Embryonic facial prominence (tissue), 1 donor: ENCODE data around the gene FRMD7.
"Not testable (repeated sequence)": the region's sequence is repeated elsewhere in the genome, so short reads cannot be mapped to it uniquely, and the experiment has no call there.

Experiments used
- DNase-seq: peaks from one replicate; pipeline ENCODE4 v3.0.0-alpha.2; 2016; ENCODE audit errors: extremely low spot score

The FRMD7 gene

GRCh38 chrX:132127743-132128142 is at the start of gene FRMD7:
TSS of gene FRMD7 (minus strand) at chrX:132128020. CDS start at chrX:132127844, 176 bp downstream.
- DNase-seq = no peak

- no peak for DNase-seq
These were observed 45.8 kb upstream of the FRMD7 start for GRCh38 chrX:132173647-132174046.

- DNase-seq = no peak
These were observed 44.1 kb upstream of the FRMD7 start for GRCh38 chrX:132171881-132172280.

- DNase-seq = no peak
These were observed 43.7 kb upstream of the FRMD7 start for GRCh38 chrX:132171478-132171877.

- no peak for DNase-seq
These were observed 41.7 kb upstream of the FRMD7 start for GRCh38 chrX:132169554-132169953.

- DNase-seq = no peak
These were observed 37.8 kb upstream of the FRMD7 start for GRCh38 chrX:132165651-132166050.

- DNase-seq = no peak
These were observed 37.2 kb upstream of the FRMD7 start for GRCh38 chrX:132165005-132165404.

- not testable (repeated sequence) for DNase-seq
These were observed 35.3 kb upstream of the FRMD7 start for GRCh38 chrX:132163094-132163493.

- DNase-seq = no peak
These were observed 25.3 kb upstream of the FRMD7 start for GRCh38 chrX:132153166-132153565.

GRCh38 chrX:132146456-132146855 is 18.6 kb upstream of the FRMD7 start:
- no peak for DNase-seq

GRCh38 chrX:132144061-132144460 is 16.2 kb upstream of the FRMD7 start:
- DNase-seq = no peak

- no peak for DNase-seq
These were observed 1.9 kb downstream of the FRMD7 start for GRCh38 chrX:132125906-132126305.

- DNase-seq = no peak
These were observed 6.9 kb downstream of the FRMD7 start for GRCh38 chrX:132120913-132121312.

- DNase-seq = no peak
These were observed 7.9 kb downstream of the FRMD7 start for GRCh38 chrX:132119821-132120515.

GRCh38 chrX:132119283-132119682 is 8.5 kb downstream of the FRMD7 start:
- no peak for DNase-seq

GRCh38 chrX:132118358-132118757 is 9.5 kb downstream of the FRMD7 start:
- no peak for DNase-seq

- DNase-seq = no peak
These were observed 12.0 kb downstream of the FRMD7 start for GRCh38 chrX:132115792-132116191.

- no peak for DNase-seq
These were observed 13.2 kb downstream of the FRMD7 start for GRCh38 chrX:132114607-132115006.

- DNase-seq = no peak
These were observed 20.5 kb downstream of the FRMD7 start for GRCh38 chrX:132107291-132107690.

- no peak for DNase-seq
These were observed 26.0 kb downstream of the FRMD7 start for GRCh38 chrX:132101799-132102198.

GRCh38 chrX:132101206-132101605 is 26.6 kb downstream of the FRMD7 start:
- no peak for DNase-seq

- DNase-seq = not testable (repeated sequence)
These were observed 29.1 kb downstream of the FRMD7 start for GRCh38 chrX:132098704-132099103.

- DNase-seq = no peak
These were observed 33.7 kb downstream of the FRMD7 start for GRCh38 chrX:132094164-132094563.

GRCh38 chrX:132093239-132093860 is 34.5 kb downstream of the FRMD7 start:
- DNase-seq = no peak
